K562 (cell line): ENCODE results near the gene NEB. TPM values are rescaled to one million over a fixed set of nuclear protein-coding genes. Genes with fewer than 3 reads are reported as not detected.

Experiments used
- ATAC-seq: fragments of 200-7000 bp; cut with Tn5 transposase; 3 replicates; pipeline ENCODE4 v1.9.1; 2020; ENCODE audit warnings: moderate library complexity
- BruUV-seq: library from RNA; stranded (reverse); fragments of 400-500 nt; replicated peaks from 2 replicates; lab custom pipeline; 2021; lab: Mats Ljungman, UMichigan
- CTCF ChIA-PET: fragments of 300-600 bp; formaldehyde crosslinking; extraction: SDS; loops from one replicate; lab custom pipeline; 2021; ENCODE audit warnings: low intra/inter-chr PET ratio; lab: Yijun Ruan, JAX
- POLR2A ChIA-PET: fragments of 300-600, 350-650 bp; sonication (Branson Sonifier 250); formaldehyde crosslinking; extraction: SDS; loops from one replicate; lab custom pipeline; 2021; ENCODE audit warnings: antibody characterized with exemption, inconsistent platforms; lab: Yijun Ruan, JAX
- DNase-seq, 4 experiments: peaks; one replicate each; pipeline versions ENCODE4 v3.0.0 to v3.0.0-alpha.2; 2011 to 2018; ENCODE audit warnings: low spot score in 3 of 4, mixed read lengths in 3 of 4; ENCODE audit errors: extremely low read depth in 1 of 4
- FAIRE-seq: peaks from 2 replicates; lab custom pipeline; 2011; peaks lifted over from hg19 to GRCh38; lab: Jason Lieb, UNC
- H2AFZ ChIP-seq: 2 replicates; pipeline ENCODE4 v1.6.0; 2011; ENCODE audit warnings: low read depth, low read length, control low read depth, inconsistent platforms
- H3K27ac ChIP-seq: fragments of 200-600 bp; 3 replicates; pipeline ENCODE4 v1.8.0; 2011; ENCODE audit warnings: low read depth, mild to moderate bottlenecking, control low read depth, inconsistent platforms, low read length, moderate library complexity, mixed read lengths; ENCODE audit errors: extremely low read depth
- H3K27me3 ChIP-seq, 2 experiments: fragments of 300-600 bp in 1 of 2; 2 replicates in 1 of 2; 3 replicates in 1 of 2; pipeline versions ENCODE4 v1.6.0 to v1.8.0; 2011; ENCODE audit warnings: inconsistent platforms in 2 of 2, low read length in 2 of 2, mild to moderate bottlenecking in 1 of 2, mixed read lengths in 1 of 2, moderate library complexity in 1 of 2; ENCODE audit not compliant: control insufficient read depth in 2 of 2, insufficient read depth in 2 of 2
- H3K36me3 ChIP-seq: fragments of 300-600 bp; 3 replicates; pipeline ENCODE4 v1.8.0; 2011; ENCODE audit warnings: mild to moderate bottlenecking, low read length, inconsistent platforms; ENCODE audit not compliant: control insufficient read depth, insufficient read depth
- H3K4me1 ChIP-seq, 2 experiments: fragments of 200-600 bp in 1 of 2; replicated peaks in 1 of 2; 2 replicates in 1 of 2; 3 replicates in 1 of 2; pipeline versions ENCODE4 v1.5.1 to v1.8.0; 2011; ENCODE audit warnings: inconsistent platforms in 2 of 2, low read length in 2 of 2, mild to moderate bottlenecking in 1 of 2, mixed read lengths in 1 of 2, moderate library complexity in 1 of 2; ENCODE audit not compliant: control insufficient read depth in 2 of 2, insufficient read depth in 2 of 2
- H3K4me2 ChIP-seq: 2 replicates; pipeline ENCODE4 v1.6.1; 2011; ENCODE audit warnings: low read length, control low read depth, inconsistent platforms, mixed read lengths; ENCODE audit not compliant: insufficient read depth
- H3K4me3 ChIP-seq: fragments of 200-600 bp; sonication (generic), shearing (Covaris generic); 2 replicates; pipeline ENCODE4 v1.5.1; 2016; ENCODE audit warnings: control low read depth, inconsistent platforms
- H3K79me2 ChIP-seq: fragments of 200-600 bp; 3 replicates; pipeline ENCODE4 v1.8.0; 2011; ENCODE audit warnings: low read length, inconsistent platforms; ENCODE audit not compliant: control insufficient read depth, insufficient read depth
- H3K9ac ChIP-seq, 2 experiments: 2 replicates each; pipeline versions ENCODE4 v1.6.0 to v1.6.1; 2011; ENCODE audit warnings: low read depth in 2 of 2, low read length in 2 of 2, control low read depth in 1 of 2, inconsistent platforms in 1 of 2, mild to moderate bottlenecking in 1 of 2, mixed read lengths in 1 of 2; ENCODE audit not compliant: insufficient read depth in 1 of 2
- H3K9me1 ChIP-seq: one replicate; pipeline ENCODE4 v1.6.0; 2011; ENCODE audit warnings: inconsistent platforms, mild to moderate bottlenecking, low read length, moderate library complexity; ENCODE audit not compliant: control insufficient read depth, insufficient read depth
- H3K9me3 ChIP-seq: replicated peaks from 2 replicates; pipeline ENCODE4 v1.5.1; 2011; ENCODE audit warnings: low read depth, low read length, inconsistent platforms; ENCODE audit not compliant: control insufficient read depth, insufficient read depth
- H4K20me1 ChIP-seq: replicated peaks from 2 replicates; pipeline ENCODE4 v1.6.1; 2011; ENCODE audit warnings: low read length, inconsistent platforms, mixed read lengths; ENCODE audit not compliant: control insufficient read depth, insufficient read depth
- CCNT2 ChIP-seq: IDR thresholded peaks from 2 replicates; pipeline ENCODE4 v1.6.1; 2011; ENCODE audit warnings: borderline replicate concordance, low read depth, mild to moderate bottlenecking, moderate library complexity, mixed read lengths, low read length; ENCODE audit not compliant: insufficient read length; ENCODE audit errors: extremely low read depth
- CEBPG ChIP-seq, 3 experiments: fragments of 200-800 bp in 1 of 3; sonication (Bioruptor generic) in 1 of 3; sonication (generic) in 1 of 3; formaldehyde crosslinking in 1 of 3; IDR thresholded peaks in 2 of 3; conservative IDR thresholded peaks in 1 of 3; 2 replicates each; pipeline versions ENCODE4 v1.6.1 to v1.8.0; 2016 to 2022; ENCODE audit warnings: missing compliant biosample characterization in 2 of 3, missing genetic modification characterization in 2 of 3, mild to moderate bottlenecking in 1 of 3, missing genetic modification reagents in 1 of 3
- ELF1 ChIP-seq: fragments of 200-800 bp; sonication (Bioruptor generic); IDR thresholded peaks from 2 replicates; pipeline ENCODE4 v1.6.1; 2016; ENCODE audit warnings: missing genetic modification characterization, missing compliant biosample characterization
- PRMT5 ChIP-seq: sonication (generic); formaldehyde crosslinking; IDR thresholded peaks from 2 replicates; pipeline ENCODE4 v1.5.0; 2020; ENCODE audit warnings: missing genetic modification reagents
- STAT5B ChIP-seq: fragments of 250-450 bp; sonication (Bioruptor Pico); IDR thresholded peaks from 2 replicates; pipeline ENCODE4 v1.8.0; 2021; ENCODE audit warnings: mild to moderate bottlenecking, inconsistent platforms
- ZNF778 ChIP-seq: fragments of 450-650 bp; formaldehyde crosslinking; IDR thresholded peaks from 2 replicates; pipeline ENCODE4 v1.4.0; 2020; ENCODE audit warnings: mild to moderate bottlenecking, moderate library complexity
- WGBS: fragments of 100-300 bp; shearing (Covaris generic); methylation state at CpG from one replicate; pipeline ENCODE4 v1.1.6; 2016; ENCODE audit warnings: low coverage, mixed read lengths; ENCODE audit not compliant: insufficient coverage; ENCODE audit errors: missing lambda C conversion rate; 5-methylcytosine and 5-hydroxymethylcytosine counted together
- in situ Hi-C: fragments of 300-500 bp; cut with MboI; formaldehyde crosslinking; loops from 4 replicates; pipeline ENCODE4 v1.15.0; 2018; ENCODE audit warnings: inconsistent platforms, mixed read lengths
- intact Hi-C: fragments of 100-400 bp; cut with micrococcal nuclease; formaldehyde crosslinking; loops from 2 replicates; pipeline ENCODE4 v1.14.2; 2022
- polyA plus RNA-seq, 8 experiments: library from polyadenylated mRNA; depleted of rRNA in 4 of 8; stranded (reverse) in 5 of 8; unstranded in 3 of 8; fragments of >200 nt; fragmentation: Nextera tagmentation in 2 of 8; fragmentation: Illumina TruSeq in 1 of 8; extraction: Ambion mirVana in 2 of 8; extraction: Trizol in 1 of 8; gene quantifications; 2 replicates each; pipeline versions ENCODE4 v1.2.1 to v1.2.3, GENCODE V29; 2011 to 2014; ENCODE audit warnings: inconsistent platforms in 1 of 8, missing spikeins in 1 of 8
- total RNA-seq, 7 experiments: library from RNA; depleted of rRNA in 6 of 7; stranded (reverse); fragments of >200 nt in 6 of 7; fragmentation: Illumina TruSeq in 2 of 7; extraction: Trizol in 2 of 7; gene quantifications; 2 replicates each; pipeline versions ENCODE4 v1.2.1 to v1.2.3, GENCODE V29; 2011 to 2021; ENCODE audit warnings: low replicate concordance in 1 of 7

NEB gene
- total and polyA plus RNA-seq, 9 of the 15 experiments (the other 6 are each of a cell fraction or from before 2014, with no cell fraction given), result 1.7 to 3.8 (median 2.9) TPM

- H3K27me3 ChIP-seq, result no peaks in the 10 kb centered on the region
- H3K9me3 ChIP-seq, result no peaks in the 10 kb centered on the region
- ChIA-PET POLR2A (no interaction called here), CTCF (no interaction called here)
- no peak overlapping the region for H2AFZ ChIP-seq
- H3K4me3 ChIP-seq, result no peak overlapping the region
- BruUV-seq, result no TSS peak
- no peak overlapping the region for H3K4me2 ChIP-seq
- no peak for DNase-seq
- in situ Hi-C loops, result no loop called here
- no peaks in the 10 kb centered on the region for H3K79me2 ChIP-seq
- H4K20me1 ChIP-seq, result no peaks in the 10 kb centered on the region
- H3K9ac ChIP-seq, result no peak overlapping the region
- no peak for ATAC-seq
- no peaks in the 10 kb centered on the region for H3K9me1 ChIP-seq
- 83% methylated on average over 3 of the region's 3 CpGs for WGBS
- intact Hi-C loops, result no loop called here
- H3K4me1 ChIP-seq, result peaks cover 0 to 11% of the 10 kb centered on the region in 2 experiments; a peak in 2 of 5 replicates
- no peak for FAIRE-seq
- H3K27ac ChIP-seq, result no peak overlapping the region
- H3K36me3 ChIP-seq, result no peaks in the 10 kb centered on the region
- TF ChIP-seq CCNT2 (no peak), ELF1 (tag) (no peak), STAT5B (no peak), CEBPG (CRISPR knock-in tag; IDR thresholded peaks at IDR 0.05) (no peak), CEBPG (tag; conservative IDR thresholded peaks at IDR 0.05 in 1 of 2, IDR thresholded peaks at IDR 0.05 in 1 of 2) (0 out of 4 replicates have a peak, but pooled peaks of 1 of the 2 experiments have one; percentile 9), PRMT5 (CRISPR knock-in tag) (no peak), ZNF778 (CRISPR knock-in tag) (no peak)
Observed at GRCh38 chr2:151649966-151650365, 84.3 kb downstream of the NEB start.
